COLO829 (cell line): ENCODE measurements around the gene HEG1.

Experiments used
- DNase-seq: peaks from one replicate; pipeline ENCODE4 v3.0.0; 2012; ENCODE audit warnings: low spot score

HEG1 gene

GRCh38 chr3:124951511-124952281 lies 104.1 kb downstream of the HEG1 start:
- DNase-seq, result peak; percentile 55

GRCh38 chr3:124950026-124950425 lies 105.8 kb downstream of the HEG1 start:
- no peak for DNase-seq

GRCh38 chr3:124942613-124943012 lies 113.2 kb downstream of the HEG1 start:
- DNase-seq, result no peak

GRCh38 chr3:124941771-124942170 lies 114.0 kb downstream of the HEG1 start:
- no peak for DNase-seq

GRCh38 chr3:124939661-124940060 lies 116.1 kb downstream of the HEG1 start:
- DNase-seq, result no peak

GRCh38 chr3:124938896-124939295 lies 116.9 kb downstream of the HEG1 start:
- DNase-seq, result no peak

- DNase-seq, result no peak
Observed at GRCh38 chr3:124937049-124937448, 118.7 kb downstream of the HEG1 start.

- no peak for DNase-seq
Observed at GRCh38 chr3:124935794-124936542, 119.8 kb downstream of the HEG1 start.

- no peak for DNase-seq
Observed at GRCh38 chr3:124935264-124935663, 120.5 kb downstream of the HEG1 start.

GRCh38 chr3:124934577-124934976 lies 121.2 kb downstream of the HEG1 start, which contains the start of gene MUC13:
Gene MUC13, minus strand, starts transcription at chr3:124934751. Its CDS starts 39 bp downstream, at chr3:124934712.
- DNase-seq, result no peak

- peak; percentile 57 for DNase-seq
Observed at GRCh38 chr3:124928333-124929202, 127.2 kb downstream of the HEG1 start.

- DNase-seq, result no peak
Observed at GRCh38 chr3:124927574-124928045, 128.2 kb downstream of the HEG1 start.

GRCh38 chr3:124926426-124927101 lies 129.2 kb downstream of the HEG1 start:
- no peak for DNase-seq

GRCh38 chr3:124924741-124925140 lies 131.1 kb downstream of the HEG1 start:
- DNase-seq, result no peak

GRCh38 chr3:124923833-124924232 lies 132.0 kb downstream of the HEG1 start:
- DNase-seq, result no peak

GRCh38 chr3:124920718-124921117 lies 135.1 kb downstream of the HEG1 start:
- no peak for DNase-seq

GRCh38 chr3:124919756-124920155 lies 136.0 kb downstream of the HEG1 start:
- DNase-seq, result peak; percentile 60

- no peak for DNase-seq
Observed at GRCh38 chr3:124918524-124918923, 137.3 kb downstream of the HEG1 start.

- no peak for DNase-seq
Observed at GRCh38 chr3:124916837-124917409, 138.9 kb downstream of the HEG1 start.
